Thyroid gland (tissue), 4 donors: ENCODE results near the gene WIPI1.

Experiments used
- CTCF ChIP-seq, 6 experiments: fragments of 200-600 bp in 3 of 6; fragments of 450-650 bp in 3 of 6; sonication (generic) in 3 of 6; IDR thresholded peaks; one replicate each; pipeline ENCODE4 v1.5.1; 2016 to 2019; ENCODE audit warnings: antibody characterized with exemption in 6 of 6, mild to moderate bottlenecking in 2 of 6, inconsistent platforms in 1 of 6, moderate library complexity in 1 of 6
- POLR2A ChIP-seq, 2 donors: fragments of 450-650 bp; IDR thresholded peaks; one replicate each; pipeline ENCODE4 v1.6.1; 2017; ENCODE audit warnings: antibody characterized with exemption in 2 of 2, mild to moderate bottlenecking in 2 of 2, moderate library complexity in 1 of 2

GRCh38 chr17:68431045-68431608 is 26.2 kb downstream of the WIPI1 start:
- TF ChIP-seq CTCF (IDR thresholded peaks at IDR 0.05): no peak
- TF ChIP-seq POLR2A (IDR thresholded peaks at IDR 0.05): no peak
